GM12874 (cell line): ENCODE results near the gene PRKACG.

Experiments
- CTCF ChIP-seq: IDR thresholded peaks from 2 replicates; pipeline ENCODE4 v1.5.1; 2011; ENCODE audit warnings: low read depth, mild to moderate bottlenecking, control low read depth, low read length, moderate library complexity; ENCODE audit not compliant: insufficient read depth

PRKACG gene

GRCh38 chr9:69035438-69036308 is 21.8 kb upstream of the PRKACG start, which contains the start of gene FXN:
Gene FXN (plus strand): TSS chr9:69035752. CDS start chr9:69035783, 31 bp downstream.
- peak; percentile 99 for TF ChIP-seq CTCF

- no peak for TF ChIP-seq CTCF
Measured at GRCh38 chr9:69034071-69034470, 20.2 kb upstream of the PRKACG start.

- TF ChIP-seq CTCF, result no peak
Measured at GRCh38 chr9:69030851-69031645, 17.1 kb upstream of the PRKACG start.

GRCh38 chr9:69029535-69029934 is 15.6 kb upstream of the PRKACG start:
- TF ChIP-seq CTCF, result no peak

- TF ChIP-seq CTCF, result no peak
Measured at GRCh38 chr9:69028754-69029153, 14.8 kb upstream of the PRKACG start.

- TF ChIP-seq CTCF, result peak; percentile 72
Measured at GRCh38 chr9:69027355-69028097, 13.6 kb upstream of the PRKACG start.

- TF ChIP-seq CTCF, result no peak
Measured at GRCh38 chr9:69023650-69024049, 9.7 kb upstream of the PRKACG start.
